ACC112 (cell line): ENCODE data around the gene PDE4A.
"Not testable (repeated sequence)": the region's sequence is repeated elsewhere in the genome, so short reads cannot be mapped to it uniquely, and the experiment has no call there.

Experiments used
- H2AFZ ChIP-seq: fragments of 200-600 bp; sonication (generic); one replicate; pipeline ENCODE4 v1.6.0; 2017; ENCODE audit warnings: antibody characterized with exemption, low read length; ENCODE audit not compliant: unreplicated experiment
- H3K27ac ChIP-seq: fragments of 200-600 bp; sonication (generic); 2 replicates; pipeline ENCODE4 v1.5.1; 2014; ENCODE audit warnings: low read depth, mild to moderate bottlenecking, antibody characterized with exemption, low read length, moderate library complexity
- H3K27me3 ChIP-seq: fragments of 200-600 bp; sonication (generic); 2 replicates; pipeline ENCODE4 v1.6.1; 2014; ENCODE audit warnings: mild to moderate bottlenecking, antibody characterized with exemption, low read length, moderate library complexity, mixed read lengths; ENCODE audit not compliant: insufficient read depth
- H3K36me3 ChIP-seq: fragments of 200-600 bp; sonication (generic); 2 replicates; pipeline ENCODE4 v1.6.1; 2016; ENCODE audit warnings: mild to moderate bottlenecking, antibody characterized with exemption, low read length, moderate library complexity, mixed read lengths; ENCODE audit not compliant: insufficient read depth
- H3K4me1 ChIP-seq: fragments of 200-600 bp; sonication (generic); one replicate; pipeline ENCODE4 v1.6.1; 2016; ENCODE audit warnings: low read length, mixed read lengths; ENCODE audit not compliant: insufficient read depth, unreplicated experiment, control insufficient read depth
- H3K4me3 ChIP-seq: fragments of 200-600 bp; sonication (generic); 2 replicates; pipeline ENCODE4 v1.5.1; 2014; ENCODE audit warnings: mild to moderate bottlenecking, low read depth, low read length
- H3K79me2 ChIP-seq: fragments of 200-600 bp; sonication (generic); one replicate; pipeline ENCODE4 v1.6.0; 2016; ENCODE audit warnings: low read length; ENCODE audit not compliant: control insufficient read depth, unreplicated experiment, insufficient read depth

PDE4A gene

GRCh38 chr19:10389863-10390262, 30.5 kb upstream of the PDE4A start:
- Histone ChIP-seq H3K36me3 (no peaks in the 10 kb centered on the region), H2AFZ (no peak overlapping the region), H3K4me1 (no peaks in the 10 kb centered on the region), H3K4me3 (no peak overlapping the region), H3K27me3 (no peaks in the 10 kb centered on the region), H3K27ac (no peak overlapping the region), H3K79me2 (no peaks in the 10 kb centered on the region)

- Histone ChIP-seq H3K79me2 (no peaks in the 10 kb centered on the region), H3K27ac (no peak overlapping the region), H2AFZ (no peak overlapping the region), H3K36me3 (0 out of 2 replicates have a peak, but pooled peaks cover 3% of the 10 kb centered on the region), H3K27me3 (no peaks in the 10 kb centered on the region), H3K4me3 (no peak overlapping the region), H3K4me1 (no peaks in the 10 kb centered on the region)
Observed at GRCh38 chr19:10390652-10391286, 29.6 kb upstream of the PDE4A start.

DNA sequence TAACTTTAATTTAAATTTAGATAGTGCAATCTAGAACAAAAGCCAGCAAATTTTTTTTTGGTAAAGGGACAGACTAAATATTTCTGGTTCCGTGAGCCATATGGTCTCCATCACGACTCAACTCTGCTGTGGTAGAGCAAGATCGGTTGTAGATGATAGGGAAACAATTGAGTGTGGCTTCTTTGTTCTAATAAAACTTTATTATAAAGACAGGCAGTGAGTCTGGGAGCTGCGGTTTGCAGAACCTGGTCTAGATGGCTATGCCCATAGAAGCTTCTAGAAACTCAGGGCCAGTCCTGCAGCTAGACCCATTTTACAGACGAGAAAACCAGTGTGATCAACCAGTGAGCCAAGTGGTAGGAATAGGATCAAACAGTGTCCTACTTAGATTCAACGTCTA, 28.2 kb upstream of the PDE4A start:
- Histone ChIP-seq H3K4me3 (no peak overlapping the region), H3K79me2 (peaks cover 5% of the 10 kb centered on the region), H3K4me1 (no peaks in the 10 kb centered on the region), H3K36me3 (0 out of 2 replicates have a peak, but pooled peaks cover 3% of the 10 kb centered on the region), H2AFZ (no peak overlapping the region), H3K27ac (no peak overlapping the region), H3K27me3 (no peaks in the 10 kb centered on the region)

DNA sequence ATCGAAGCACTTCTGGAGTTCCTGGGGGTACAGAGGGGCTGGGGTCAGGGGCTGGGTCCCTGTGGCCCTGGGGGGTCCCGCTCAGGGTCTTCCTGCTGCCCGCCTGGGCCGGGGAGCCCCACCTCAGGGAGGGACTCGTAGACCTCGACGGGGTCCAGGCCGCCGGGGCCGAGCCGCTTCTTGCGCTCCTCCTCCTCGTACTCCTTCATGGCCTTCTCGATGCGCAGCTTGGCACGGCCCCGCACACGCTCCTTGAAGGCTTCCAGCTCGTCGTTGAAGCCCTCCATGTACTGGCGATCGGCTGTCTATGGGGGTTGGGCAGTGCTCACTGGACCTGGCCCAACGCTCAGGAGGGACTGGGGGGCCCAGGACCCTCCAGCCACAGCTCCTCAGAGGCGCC, 27.2 kb upstream of the PDE4A start:
- H3K79me2 ChIP-seq = peaks cover 12% of the 10 kb centered on the region
- H3K27ac ChIP-seq = no peak overlapping the region
- H2AFZ ChIP-seq = no peak overlapping the region
- no peaks in the 10 kb centered on the region for H3K4me1 ChIP-seq
- no peak overlapping the region for H3K4me3 ChIP-seq
- H3K36me3 ChIP-seq = 0 out of 2 replicates have a peak, but pooled peaks cover 3% of the 10 kb centered on the region
- no peaks in the 10 kb centered on the region for H3K27me3 ChIP-seq

- Histone ChIP-seq H3K27me3 (no peaks in the 10 kb centered on the region), H2AFZ (no peak overlapping the region), H3K79me2 (peaks cover 28% of the 10 kb centered on the region), H3K4me3 (no peak overlapping the region), H3K36me3 (0 out of 2 replicates have a peak, but pooled peaks cover 3% of the 10 kb centered on the region), H3K27ac (no peak overlapping the region), H3K4me1 (no peaks in the 10 kb centered on the region)
Observed at GRCh38 chr19:10395003-10395402, 25.3 kb upstream of the PDE4A start.

- no peak overlapping the region for H2AFZ ChIP-seq
- no peaks in the 10 kb centered on the region for H3K27me3 ChIP-seq
- 0 out of 2 replicates have a peak, but pooled peaks cover 3% of the 10 kb centered on the region for H3K36me3 ChIP-seq
- H3K4me1 ChIP-seq = no peaks in the 10 kb centered on the region
- H3K27ac ChIP-seq = no peak overlapping the region
- H3K79me2 ChIP-seq = peaks cover 32% of the 10 kb centered on the region
- no peak overlapping the region for H3K4me3 ChIP-seq
Observed at GRCh38 chr19:10395436-10395835, 24.9 kb upstream of the PDE4A start.

- Histone ChIP-seq H3K79me2 (peaks cover 37% of the 10 kb centered on the region), H3K4me3 (no peak overlapping the region), H3K27me3 (no peaks in the 10 kb centered on the region), H3K27ac (no peak overlapping the region), H3K4me1 (peaks cover 4% of the 10 kb centered on the region), H2AFZ (no peak overlapping the region), H3K36me3 (0 out of 2 replicates have a peak, but pooled peaks cover 3% of the 10 kb centered on the region)
Observed at GRCh38 chr19:10395917-10396316, 24.4 kb upstream of the PDE4A start.

- Histone ChIP-seq H3K79me2 (peaks cover 61% of the 10 kb centered on the region), H3K36me3 (0 out of 2 replicates have a peak, but pooled peaks cover 3% of the 10 kb centered on the region), H3K27me3 (no peaks in the 10 kb centered on the region), H3K4me3 (no peak overlapping the region), H3K27ac (no peak overlapping the region), H2AFZ (no peak overlapping the region), H3K4me1 (peaks cover 12% of the 10 kb centered on the region)
Observed at GRCh38 chr19:10398819-10399218, 21.5 kb upstream of the PDE4A start.

DNA sequence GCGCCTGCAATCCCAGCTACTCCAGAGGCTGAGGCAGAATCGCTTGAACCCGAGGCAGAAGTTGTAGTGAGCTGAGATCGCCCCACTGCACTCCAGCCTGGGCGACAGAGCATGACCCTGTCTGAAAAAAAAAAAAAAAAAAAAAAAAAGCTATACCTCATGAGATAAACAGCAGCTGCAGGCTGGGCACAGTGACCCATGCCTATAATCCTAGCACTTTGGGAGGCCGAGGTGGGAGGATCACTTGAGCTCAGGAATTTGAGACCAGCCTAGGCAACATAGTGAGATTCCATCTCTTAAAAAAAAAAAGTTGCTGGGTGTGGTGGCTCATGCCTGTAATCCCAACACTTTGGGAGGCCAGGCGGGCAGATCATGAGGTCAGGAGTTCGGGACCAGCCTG, 21.0 kb upstream of the PDE4A start:
- peaks cover 61% of the 10 kb centered on the region for H3K79me2 ChIP-seq
- not testable (repeated sequence) for H2AFZ ChIP-seq, H3K27me3 ChIP-seq, H3K36me3 ChIP-seq, H3K4me3 ChIP-seq, H3K27ac ChIP-seq
- H3K4me1 ChIP-seq = peaks cover 12% of the 10 kb centered on the region

GRCh38 chr19:10399878-10400277, 20.5 kb upstream of the PDE4A start:
- H3K79me2 ChIP-seq = peaks cover 61% of the 10 kb centered on the region
- H2AFZ ChIP-seq = no peak overlapping the region

GRCh38 chr19:10402441-10403038, 17.8 kb upstream of the PDE4A start:
- Histone ChIP-seq H3K4me3 (peak overlapping the region; percentile 91), H3K27me3 (no peaks in the 10 kb centered on the region), H3K79me2 (peaks cover 55% of the 10 kb centered on the region), H2AFZ (peak overlapping the region; percentile 40), H3K4me1 (peaks cover 12% of the 10 kb centered on the region), H3K36me3 (no peaks in the 10 kb centered on the region), H3K27ac (peak overlapping the region; percentile 80)

More at GRCh38 chr19:10399878-10400277, 20.5 kb upstream of the PDE4A start:
- peaks cover 12% of the 10 kb centered on the region for H3K4me1 ChIP-seq
- H3K4me3 ChIP-seq = no peak overlapping the region
- 0 out of 2 replicates have a peak, but pooled peaks cover 3% of the 10 kb centered on the region for H3K36me3 ChIP-seq
- no peaks in the 10 kb centered on the region for H3K27me3 ChIP-seq
- no peak overlapping the region for H3K27ac ChIP-seq
